ENCODE measurements around the gene SYNPR.

- TF ChIP-seq CTCF (IDR thresholded peaks at IDR 0.05) (peak in 1 of 5 experiments; percentile 21), EP300 (IDR thresholded peaks at IDR 0.05) (no peak)
Measured at GRCh38 chr3:63232764-63233396, 45.2 kb upstream of the SYNPR start.
